Glutamatergic neuron (in vitro differentiated cells): ENCODE measurements around the gene TBC1D1. TPM values are rescaled to one million over a fixed set of nuclear protein-coding genes. Genes with fewer than 3 reads are reported as not detected.

Source experiments
- DNase-seq: peaks from one replicate; pipeline ENCODE4 v3.0.0; 2022
- H3K27ac Mint-ChIP-seq: one replicate; pipeline ENCODE4 v1.8.0; 2020; ENCODE audit warnings: mild to moderate bottlenecking, mixed read lengths, inconsistent platforms; ENCODE audit not compliant: unreplicated experiment
- H3K27me3 Mint-ChIP-seq: one replicate; pipeline ENCODE4 v1.8.0; 2020; ENCODE audit warnings: mild to moderate bottlenecking, moderate library complexity, mixed read lengths, inconsistent platforms; ENCODE audit not compliant: unreplicated experiment
- H3K36me3 Mint-ChIP-seq: one replicate; pipeline ENCODE4 v1.8.0; 2020; ENCODE audit warnings: mild to moderate bottlenecking, mixed read lengths, inconsistent platforms; ENCODE audit not compliant: unreplicated experiment
- H3K4me1 Mint-ChIP-seq: one replicate; pipeline ENCODE4 v1.8.0; 2020; ENCODE audit warnings: mild to moderate bottlenecking, low read depth, mixed read lengths, inconsistent platforms; ENCODE audit not compliant: unreplicated experiment
- H3K4me3 Mint-ChIP-seq: one replicate; pipeline ENCODE4 v1.8.0; 2020; ENCODE audit warnings: mild to moderate bottlenecking, mixed read lengths, inconsistent platforms; ENCODE audit not compliant: unreplicated experiment
- H3K9me3 Mint-ChIP-seq: one replicate; pipeline ENCODE4 v1.8.0; 2020; ENCODE audit warnings: mild to moderate bottlenecking, moderate library complexity, mixed read lengths, inconsistent platforms; ENCODE audit not compliant: unreplicated experiment
- CTCF ChIP-seq: fragments of 200-600 bp; sonication (generic); IDR thresholded peaks from one replicate; pipeline ENCODE4 v1.5.0; 2021; ENCODE audit not compliant: partially characterized antibody, unreplicated experiment
- total RNA-seq: library from RNA; stranded (reverse); fragmentation: NEBNext Ultra II Directional; extraction: Animal tissue kit (Norgen Biotek cat#: 25700); gene quantifications from one replicate; pipeline ENCODE4 v1.2.1, GENCODE V29; 2021; ENCODE audit not compliant: unreplicated experiment

Gene TBC1D1
- total RNA-seq, 1 donor from 2014 or later, result 106 TPM

- H3K4me1 Mint-ChIP-seq, result no peaks in the 10 kb centered on the region
- H3K36me3 Mint-ChIP-seq, result peaks cover 5% of the 10 kb centered on the region
- H3K9me3 Mint-ChIP-seq, result no peaks in the 10 kb centered on the region
- DNase-seq, result no peak
- no peak overlapping the region for H3K27ac Mint-ChIP-seq
- TF ChIP-seq CTCF, result no peak
- peaks cover 4% of the 10 kb centered on the region for H3K27me3 Mint-ChIP-seq
- H3K4me3 Mint-ChIP-seq, result no peak overlapping the region
These were observed 70.0 kb downstream of the TBC1D1 start for GRCh38 chr4:37960679-37961450.

GRCh38 chr4:37964734-37965457, 74.0 kb downstream of the TBC1D1 start:
- no peak overlapping the region for H3K27ac Mint-ChIP-seq
- no peaks in the 10 kb centered on the region for H3K4me1 Mint-ChIP-seq
- H3K4me3 Mint-ChIP-seq, result no peak overlapping the region
- H3K27me3 Mint-ChIP-seq, result peaks cover 4% of the 10 kb centered on the region
- DNase-seq, result no peak
- H3K9me3 Mint-ChIP-seq, result no peaks in the 10 kb centered on the region
- H3K36me3 Mint-ChIP-seq, result peaks cover 5% of the 10 kb centered on the region
- no peak for TF ChIP-seq CTCF

- no peak overlapping the region for H3K27ac Mint-ChIP-seq
- H3K4me3 Mint-ChIP-seq, result no peak overlapping the region
- peaks cover 3% of the 10 kb centered on the region for H3K27me3 Mint-ChIP-seq
- peaks cover 2% of the 10 kb centered on the region for H3K9me3 Mint-ChIP-seq
- no peaks in the 10 kb centered on the region for H3K4me1 Mint-ChIP-seq
- no peak for DNase-seq
- peaks cover 9% of the 10 kb centered on the region for H3K36me3 Mint-ChIP-seq
- TF ChIP-seq CTCF, result no peak
These were observed 75.2 kb downstream of the TBC1D1 start for GRCh38 chr4:37966044-37966443.

GRCh38 chr4:37967736-37968135, 76.9 kb downstream of the TBC1D1 start:
- no peak overlapping the region for H3K27ac Mint-ChIP-seq
- TF ChIP-seq CTCF, result no peak
- H3K27me3 Mint-ChIP-seq, result peaks cover 3% of the 10 kb centered on the region
- peaks cover 2% of the 10 kb centered on the region for H3K9me3 Mint-ChIP-seq
- no peak overlapping the region for H3K4me3 Mint-ChIP-seq
- DNase-seq, result no peak
- peaks cover 13% of the 10 kb centered on the region for H3K36me3 Mint-ChIP-seq
- no peaks in the 10 kb centered on the region for H3K4me1 Mint-ChIP-seq

- peaks cover 3% of the 10 kb centered on the region for H3K27me3 Mint-ChIP-seq
- H3K4me3 Mint-ChIP-seq, result no peak overlapping the region
- no peaks in the 10 kb centered on the region for H3K4me1 Mint-ChIP-seq
These were observed 77.9 kb downstream of the TBC1D1 start for GRCh38 chr4:37968747-37969146.

More at GRCh38 chr4:37968747-37969146, 77.9 kb downstream of the TBC1D1 start:
- no peak for DNase-seq
- Mint-ChIP-seq H3K36me3 (peaks cover 13% of the 10 kb centered on the region), H3K9me3 (peaks cover 2% of the 10 kb centered on the region), H3K27ac (no peak overlapping the region)
- no peak for TF ChIP-seq CTCF
